Measurements from ENCODE around the gene MYBPHL. TPM values are rescaled to one million over a fixed set of nuclear protein-coding genes. Genes with fewer than 3 reads are reported as not detected.

The MYBPHL gene
- total and polyA plus RNA-seq, 2 of the 13 experiments (the other 11 are each of a cell fraction or from before 2014, with no cell fraction given): 3.7 to 3.8 TPM

- TF ChIP-seq ZNF562 (CRISPR knock-in tag; IDR thresholded peaks at IDR 0.05; ENCODE audit: borderline replicate concordance) (no peak), ZNF274 (CRISPR knock-in tag; IDR thresholded peaks at IDR 0.05) (0 out of 2 replicates have a peak, but pooled peaks have one; percentile 6), MIXL1 (CRISPR knock-in tag; IDR thresholded peaks at IDR 0.05) (no peak), BRCA1 (CRISPR knock-in tag; IDR thresholded peaks at IDR 0.05) (no peak), ATRX (CRISPR knock-in tag; IDR thresholded peaks at IDR 0.05; ENCODE audit: borderline replicate concordance) (no peak), POGZ (CRISPR knock-in tag; IDR thresholded peaks at IDR 0.05) (peak; percentile 81), SCMH1 (CRISPR knock-in tag; IDR thresholded peaks at IDR 0.05; ENCODE audit: borderline replicate concordance) (no peak), PCBP1 (IDR thresholded peaks at IDR 0.05; ENCODE audit: borderline replicate concordance, low read depth, low read length) (peak; percentile 34; the same call in 1 of the 2 replicates), PAX8 (CRISPR knock-in tag; IDR thresholded peaks at IDR 0.05; ENCODE audit: borderline replicate concordance) (no peak), ZNF589 (CRISPR knock-in tag; conservative IDR thresholded peaks at IDR 0.05) (peak; percentile 71; the same call in 1 of the 2 replicates), ZBTB10 (CRISPR knock-in tag; IDR thresholded peaks at IDR 0.05; ENCODE audit: borderline replicate concordance) (no peak; the same call in 1 of the 2 replicates), ZNF264 (CRISPR knock-in tag; IDR thresholded peaks at IDR 0.05) (peak; percentile 86), PAXIP1 (CRISPR knock-in tag; conservative IDR thresholded peaks at IDR 0.05) (peak; percentile 54), MTF1 (CRISPR knock-in tag; IDR thresholded peaks at IDR 0.05) (no peak), PATZ1 (CRISPR knock-in tag; IDR thresholded peaks at IDR 0.05) (peak; percentile 98), ZNF574 (CRISPR knock-in tag; IDR thresholded peaks at IDR 0.05) (peak; percentile 91), ADNP (CRISPR knock-in tag; IDR thresholded peaks at IDR 0.05) (no peak)
These were observed 23.7 kb downstream of the MYBPHL start, which contains the start of gene PSRC1 (continued) for GRCh38 chr1:109282952-109283747.
